PC-3 (cell line): Measurements from ENCODE around the gene EXTL2. TPM values are rescaled to one million over a fixed set of nuclear protein-coding genes. Genes with fewer than 3 reads are reported as not detected.

Experiments
- ATAC-seq: fragments of 200-7000 bp; cut with Tn5 transposase; 2 replicates; pipeline ENCODE4 v1.9.1; 2020; ENCODE audit warnings: mild to moderate bottlenecking, moderate library complexity
- Bru-seq: library from RNA; stranded (reverse); fragments of 400-500 nt; gene quantifications from one replicate; lab custom pipeline; 2021; lab: Mats Ljungman, UMichigan
- BruChase-seq, 2 experiments: library from RNA; stranded (reverse); fragments of 400-500 nt; gene quantifications; one replicate each; lab custom pipeline; 2021; lab: Mats Ljungman, UMichigan
- BruUV-seq: library from RNA; stranded (reverse); fragments of 400-500 nt; replicated peaks from 2 replicates; lab custom pipeline; 2021; lab: Mats Ljungman, UMichigan
- CTCF ChIA-PET: fragments of 300-600 bp; sonication (Branson Sonifier 250); formaldehyde crosslinking; loops from one replicate; lab custom pipeline; 2022; ENCODE audit warnings: antibody characterized with exemption; lab: Charles Lee
- POLR2A ChIA-PET: fragments of 300-600 bp; sonication (Branson Sonifier 250); formaldehyde crosslinking; loops from one replicate; lab custom pipeline; 2022; ENCODE audit warnings: antibody characterized with exemption; ENCODE audit not compliant: unreplicated experiment; lab: Charles Lee
- DNase-seq: peaks from one replicate; pipeline ENCODE4 v3.0.0-alpha.2; 2015
- H2AFZ ChIP-seq: fragments of 300-600 bp; sonication (generic); 2 replicates; pipeline ENCODE4 v1.6.0; 2016; ENCODE audit warnings: antibody characterized with exemption, low read length
- H3F3A ChIP-seq: fragments of 300-600 bp; sonication (generic); one replicate; pipeline ENCODE4 v1.6.0; 2017; ENCODE audit warnings: antibody characterized with exemption, low read length, control low read depth, mild to moderate bottlenecking; ENCODE audit not compliant: unreplicated experiment
- H3K27ac ChIP-seq: fragments of 300-600 bp; sonication (generic); 2 replicates; pipeline ENCODE4 v1.5.1; 2016; ENCODE audit warnings: mild to moderate bottlenecking, low read length
- H3K27me3 ChIP-seq: fragments of 300-600 bp; sonication (generic); 2 replicates; pipeline ENCODE4 v1.6.1; 2016; ENCODE audit warnings: low read length, mixed read lengths
- H3K36me3 ChIP-seq: fragments of 300-600 bp; sonication (generic); 2 replicates; pipeline ENCODE4 v1.6.1; 2016; ENCODE audit warnings: low read depth, mixed run types, low read length, mixed read lengths
- H3K4me1 ChIP-seq: fragments of 300-600 bp; sonication (generic); 2 replicates; pipeline ENCODE4 v1.5.1; 2016; ENCODE audit warnings: low read length; ENCODE audit not compliant: insufficient read depth
- H3K4me2 ChIP-seq: fragments of 300-600 bp; sonication (generic); 2 replicates; pipeline ENCODE4 v1.6.0; 2016; ENCODE audit warnings: low read length
- H3K4me3 ChIP-seq: fragments of 300-600 bp; sonication (generic); 2 replicates; pipeline ENCODE4 v1.5.1; 2016; ENCODE audit warnings: mild to moderate bottlenecking, low read length, mixed read lengths
- H3K79me2 ChIP-seq: fragments of 300-600 bp; sonication (generic); 2 replicates; pipeline ENCODE4 v1.6.1; 2017; ENCODE audit warnings: low read length, mixed read lengths
- H3K9ac ChIP-seq: fragments of 300-600 bp; sonication (generic); 2 replicates; pipeline ENCODE4 v1.6.0; 2016; ENCODE audit warnings: mild to moderate bottlenecking, low read length
- H3K9me2 ChIP-seq: fragments of 300-600 bp; sonication (generic); replicated peaks from 2 replicates; pipeline ENCODE4 v1.6.1; 2016; ENCODE audit warnings: mixed run types, low read length, mixed read lengths
- H3K9me3 ChIP-seq: fragments of 300-600 bp; sonication (generic); 2 replicates; pipeline ENCODE4 v1.6.1; 2016; ENCODE audit warnings: low read length, mixed read lengths
- H4K20me1 ChIP-seq: fragments of 300-600 bp; sonication (generic); 2 replicates; pipeline ENCODE4 v1.6.1; 2016; ENCODE audit warnings: low read length, mixed read lengths
- EZH2 ChIP-seq: fragments of 300-600 bp; sonication (generic); IDR thresholded peaks from one replicate; pipeline ENCODE4 v1.6.1; 2017; ENCODE audit warnings: antibody characterized with exemption, mild to moderate bottlenecking, low read length; ENCODE audit not compliant: unreplicated experiment
- EZH2phosphoT487 ChIP-seq: fragments of 300-600 bp; sonication (generic); IDR thresholded peaks from 2 replicates; pipeline ENCODE4 v1.6.1; 2018; ENCODE audit warnings: mild to moderate bottlenecking, antibody characterized with exemption, low read length, borderline replicate concordance
- intact Hi-C: fragments of 100-400 bp; cut with micrococcal nuclease; formaldehyde crosslinking; loops from 2 replicates; pipeline ENCODE4 v1.9.0; 2023
- long read RNA-seq: library from polyadenylated mRNA; unstranded; transcript quantifications from one replicate; pipeline ENCODE4 v2.0.0, GENCODE V29; 2021; ENCODE audit not compliant: unreplicated experiment
- total RNA-seq: library from RNA; depleted of rRNA; stranded (reverse); fragments of >200 nt; gene quantifications from 2 replicates; pipeline ENCODE4 v1.2.3, GENCODE V29; 2014; rRNA removed
- TF ChIP-seq, protein P1 (sequence below): fragments of 300-600 bp; sonication (generic); conservative IDR thresholded peaks from 2 replicates; pipeline ENCODE4 v1.5.1; 2017; ENCODE audit warnings: antibody characterized with exemption, low read depth, mild to moderate bottlenecking, low read length

Gene EXTL2, protein sequence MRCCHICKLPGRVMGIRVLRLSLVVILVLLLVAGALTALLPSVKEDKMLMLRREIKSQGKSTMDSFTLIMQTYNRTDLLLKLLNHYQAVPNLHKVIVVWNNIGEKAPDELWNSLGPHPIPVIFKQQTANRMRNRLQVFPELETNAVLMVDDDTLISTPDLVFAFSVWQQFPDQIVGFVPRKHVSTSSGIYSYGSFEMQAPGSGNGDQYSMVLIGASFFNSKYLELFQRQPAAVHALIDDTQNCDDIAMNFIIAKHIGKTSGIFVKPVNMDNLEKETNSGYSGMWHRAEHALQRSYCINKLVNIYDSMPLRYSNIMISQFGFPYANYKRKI
- total RNA-seq = 6.4 and 7.5 TPM in 2 replicates
- percentile 55 among the genes with signal in this experiment for Bru-seq, nascent RNA
- BruChase-seq, experiment 1, labeled RNA remaining after a 6-hour chase = percentile 62 among the genes with signal in this experiment
- percentile 65 among the genes with signal in this experiment for BruChase-seq, experiment 2, labeled RNA remaining after a 2-hour chase
- long read RNA-seq, partial matches to known transcripts = 0 of 11 reads
- long read RNA-seq, other reads (novel, unspliced or antisense) = 4 of 11 reads

DNA sequence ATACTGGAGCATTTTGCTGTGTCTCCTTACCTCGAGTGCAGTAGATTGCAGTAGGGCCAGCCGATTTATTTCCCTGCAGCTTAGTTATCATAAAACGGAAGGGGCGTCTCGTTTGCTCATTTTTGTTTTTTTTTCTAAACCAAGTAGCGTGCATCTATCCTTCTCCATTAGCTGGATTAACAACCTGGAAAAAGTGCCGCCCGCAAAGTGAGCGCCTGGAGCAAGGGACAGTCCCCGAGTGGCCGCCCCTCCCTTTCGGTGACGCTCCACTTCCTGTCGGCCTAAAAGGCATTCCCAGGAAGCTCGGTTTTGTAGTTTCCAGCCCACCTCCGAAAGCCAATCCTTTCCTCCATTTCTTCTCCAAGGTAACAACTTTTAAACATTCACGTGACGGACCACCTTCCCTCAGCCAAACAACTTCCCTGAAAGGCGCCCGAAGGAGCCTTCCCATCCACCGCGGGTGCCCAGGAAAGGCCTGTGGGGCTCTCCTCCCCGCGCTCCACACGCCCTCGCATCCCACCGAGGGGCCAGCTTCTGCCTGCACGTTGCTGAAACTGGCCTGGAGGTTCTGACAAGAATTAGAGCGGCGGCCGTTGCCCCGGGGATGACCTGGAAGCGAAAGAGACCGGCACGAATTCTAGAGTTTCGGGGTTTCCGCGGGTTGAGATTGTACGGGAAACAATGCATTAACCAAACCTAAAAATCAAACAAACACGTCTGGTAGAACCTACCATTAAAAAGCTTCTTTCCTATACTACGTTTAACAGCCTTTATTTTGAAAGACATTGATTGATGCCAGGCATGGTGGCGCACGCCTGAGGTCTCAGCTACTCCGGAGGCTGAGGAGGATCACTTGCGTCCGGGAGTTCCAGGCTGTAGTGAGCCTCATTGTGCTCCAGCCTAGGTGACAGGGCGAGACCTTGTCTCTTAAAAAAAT is at the start of gene EXTL2:
TSS of gene EXTL2 (minus strand) at position 240 of the 937 bp plus-strand sequence. CDS start 6,085 bp downstream, outside the sequence.
- Histone ChIP-seq H3K27me3 (no peaks in the 10 kb centered on the region), H3K4me2 (peak within 1 kb of the TSS; percentile 97), H4K20me1 (peaks cover 10% of the 10 kb centered on the region; the same call in 1 of the 2 replicates), H3K36me3 (peaks cover 9% of the 10 kb centered on the region), H3K4me1 (peaks cover 23% of the 10 kb centered on the region), H3K9me3 (no peaks in the 10 kb centered on the region), H2AFZ (peak within 1 kb of the TSS; percentile 93), H3K4me3 (peak within 1 kb of the TSS; percentile 92), H3K79me2 (peaks cover 56% of the 10 kb centered on the region), H3K9me2 (no peaks in the 10 kb centered on the region), H3K27ac (peak within 1 kb of the TSS; percentile 98), H3K9ac (peak within 1 kb of the TSS; percentile 95), H3F3A (no peaks in the 10 kb centered on the region)
- POLR2A ChIA-PET = interaction anchor here (0.5 to 0.7 kb wide), 7 partner anchors 9 to 855 kb away, joined by 3 to 8 read pairs (median 5); no protein-coding TSS in a partner anchor
- TF ChIP-seq EZH2 (no peak), EZH2phosphoT487 (no peak)
- TF ChIP-seq, protein P1, sequence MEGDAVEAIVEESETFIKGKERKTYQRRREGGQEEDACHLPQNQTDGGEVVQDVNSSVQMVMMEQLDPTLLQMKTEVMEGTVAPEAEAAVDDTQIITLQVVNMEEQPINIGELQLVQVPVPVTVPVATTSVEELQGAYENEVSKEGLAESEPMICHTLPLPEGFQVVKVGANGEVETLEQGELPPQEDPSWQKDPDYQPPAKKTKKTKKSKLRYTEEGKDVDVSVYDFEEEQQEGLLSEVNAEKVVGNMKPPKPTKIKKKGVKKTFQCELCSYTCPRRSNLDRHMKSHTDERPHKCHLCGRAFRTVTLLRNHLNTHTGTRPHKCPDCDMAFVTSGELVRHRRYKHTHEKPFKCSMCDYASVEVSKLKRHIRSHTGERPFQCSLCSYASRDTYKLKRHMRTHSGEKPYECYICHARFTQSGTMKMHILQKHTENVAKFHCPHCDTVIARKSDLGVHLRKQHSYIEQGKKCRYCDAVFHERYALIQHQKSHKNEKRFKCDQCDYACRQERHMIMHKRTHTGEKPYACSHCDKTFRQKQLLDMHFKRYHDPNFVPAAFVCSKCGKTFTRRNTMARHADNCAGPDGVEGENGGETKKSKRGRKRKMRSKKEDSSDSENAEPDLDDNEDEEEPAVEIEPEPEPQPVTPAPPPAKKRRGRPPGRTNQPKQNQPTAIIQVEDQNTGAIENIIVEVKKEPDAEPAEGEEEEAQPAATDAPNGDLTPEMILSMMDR = no peak
- intact Hi-C loops = loop anchor here (1.0 kb wide), 1 partner anchor 11 kb away; no protein-coding TSS in a partner anchor
- DNase-seq (peak; percentile 91), ATAC-seq (peak; percentile 52)
- no TSS peak for BruUV-seq
- CTCF ChIA-PET = no interaction called here

DNA sequence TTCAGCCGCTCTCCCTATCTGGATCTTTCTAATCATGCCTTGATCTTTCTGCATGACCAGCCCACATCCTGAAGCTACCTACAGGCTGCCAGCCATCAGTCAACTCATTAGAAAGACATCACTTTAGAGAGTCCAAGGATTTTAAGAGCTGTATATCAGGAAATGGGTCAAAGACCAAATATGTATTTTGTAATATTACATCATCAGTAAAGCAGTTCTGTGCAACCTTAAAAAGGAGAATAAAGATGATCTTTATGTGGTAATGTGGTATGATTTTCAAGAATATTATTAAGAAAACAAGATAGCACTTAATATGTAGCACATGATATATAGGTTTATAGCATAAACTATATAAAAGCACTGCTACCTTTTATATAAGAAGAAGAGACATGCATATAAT is 48.9 kb upstream of the EXTL2 start:
- Histone ChIP-seq H3K27ac (no peak overlapping the region), H4K20me1 (no peaks in the 10 kb centered on the region), H3K4me2 (no peak overlapping the region), H3K9me2 (no peaks in the 10 kb centered on the region), H3K36me3 (peaks cover 7% of the 10 kb centered on the region), H3K9me3 (no peaks in the 10 kb centered on the region), H3K4me3 (no peak overlapping the region), H3K79me2 (no peaks in the 10 kb centered on the region), H3K9ac (no peak overlapping the region), H3K27me3 (no peaks in the 10 kb centered on the region), H3K4me1 (0 out of 2 replicates have a peak, but pooled peaks cover under 1% of the 10 kb centered on the region), H3F3A (no peaks in the 10 kb centered on the region), H2AFZ (no peak overlapping the region)
- 0 out of 2 replicates have a peak, but pooled peaks have one; percentile 22 for ATAC-seq
- BruUV-seq = no TSS peak
- intact Hi-C loops = no loop called here
- DNase-seq = no peak
- TF ChIP-seq EZH2phosphoT487 (no peak), EZH2 (no peak)
- TF ChIP-seq, protein P1 = no peak
- ChIA-PET CTCF (no interaction called here), POLR2A (interaction anchor here (0.6 kb wide), 1 partner anchor 233 kb away, joined by 14 read pairs; no protein-coding TSS in a partner anchor)
